NCI-H748 (cell line): ENCODE results near the gene CMC1.
"Not testable (repeated sequence)": the region's sequence is repeated elsewhere in the genome, so short reads cannot be mapped to it uniquely, and the experiment has no call there.

Source experiments
- DNase-seq: peaks from one replicate; lab custom pipeline; 2025; ENCODE audit not compliant: unreplicated experiment; lab: John Stamatoyannopoulos, UW

CMC1 gene

GRCh38 chr3:28243424-28244106, 2.1 kb downstream of the CMC1 start:
- no peak for DNase-seq

GRCh38 chr3:28244491-28244890, 3.1 kb downstream of the CMC1 start:
- no peak for DNase-seq

DNA sequence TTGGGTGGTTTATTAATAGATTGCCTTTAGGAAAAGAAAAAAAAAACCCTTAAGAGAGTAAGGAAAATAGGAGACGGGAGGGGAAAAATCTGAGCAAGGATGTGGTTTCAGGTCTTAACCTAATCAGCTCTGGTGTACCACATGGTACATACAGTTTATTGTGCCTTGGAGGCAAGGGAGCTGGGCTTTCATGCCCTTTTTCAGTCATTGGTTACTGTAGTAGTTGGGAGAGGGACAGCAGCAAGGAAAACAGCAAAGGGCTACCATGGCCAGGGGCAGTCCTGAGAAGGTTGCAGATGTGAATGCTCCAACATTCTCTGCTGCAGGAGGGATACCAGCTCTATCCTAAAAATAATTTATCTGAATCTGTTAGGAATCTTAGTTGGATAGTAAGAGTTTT, 5.9 kb downstream of the CMC1 start:
- no peak for DNase-seq

DNA sequence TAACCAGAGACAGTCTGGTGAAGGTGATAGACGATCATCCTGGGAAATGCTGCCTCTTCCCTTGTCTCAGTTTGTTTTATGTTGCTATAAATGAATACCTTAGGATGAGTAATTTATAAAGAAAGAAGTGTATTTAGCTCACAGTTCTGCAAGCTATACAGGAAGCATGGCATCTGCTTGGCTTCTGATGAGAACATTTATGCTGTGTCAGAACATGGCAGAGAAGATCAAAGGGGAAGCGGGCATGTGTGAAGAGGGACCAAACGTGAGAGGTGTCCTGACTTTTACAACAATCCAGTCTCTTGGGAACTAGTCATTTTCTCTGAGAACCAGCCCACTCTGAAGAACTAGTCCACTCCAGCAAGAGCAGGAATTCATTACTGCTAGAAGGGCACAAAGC, 9.6 kb downstream of the CMC1 start:
- DNase-seq = no peak

DNA sequence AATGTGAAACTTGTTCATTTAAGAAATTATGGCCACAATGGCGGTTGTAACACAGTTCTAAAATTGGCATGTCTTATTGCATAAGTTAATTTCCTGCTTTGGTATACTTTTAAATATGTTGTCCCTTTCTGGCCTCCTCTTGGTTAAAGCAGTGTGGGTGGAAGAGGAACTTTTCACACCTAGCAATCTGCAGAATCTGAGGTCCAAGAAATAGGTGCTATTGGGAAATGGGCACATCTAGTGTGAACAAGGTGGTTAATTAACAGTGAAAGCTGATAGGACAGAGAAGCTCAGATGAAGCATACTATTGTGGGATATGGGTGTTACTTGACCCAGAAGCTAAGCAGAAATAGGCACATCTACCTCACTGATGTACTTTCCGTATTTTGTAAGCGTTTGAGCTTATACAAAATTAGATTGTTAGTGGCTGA, 10.6 kb downstream of the CMC1 start:
- no peak for DNase-seq

DNA sequence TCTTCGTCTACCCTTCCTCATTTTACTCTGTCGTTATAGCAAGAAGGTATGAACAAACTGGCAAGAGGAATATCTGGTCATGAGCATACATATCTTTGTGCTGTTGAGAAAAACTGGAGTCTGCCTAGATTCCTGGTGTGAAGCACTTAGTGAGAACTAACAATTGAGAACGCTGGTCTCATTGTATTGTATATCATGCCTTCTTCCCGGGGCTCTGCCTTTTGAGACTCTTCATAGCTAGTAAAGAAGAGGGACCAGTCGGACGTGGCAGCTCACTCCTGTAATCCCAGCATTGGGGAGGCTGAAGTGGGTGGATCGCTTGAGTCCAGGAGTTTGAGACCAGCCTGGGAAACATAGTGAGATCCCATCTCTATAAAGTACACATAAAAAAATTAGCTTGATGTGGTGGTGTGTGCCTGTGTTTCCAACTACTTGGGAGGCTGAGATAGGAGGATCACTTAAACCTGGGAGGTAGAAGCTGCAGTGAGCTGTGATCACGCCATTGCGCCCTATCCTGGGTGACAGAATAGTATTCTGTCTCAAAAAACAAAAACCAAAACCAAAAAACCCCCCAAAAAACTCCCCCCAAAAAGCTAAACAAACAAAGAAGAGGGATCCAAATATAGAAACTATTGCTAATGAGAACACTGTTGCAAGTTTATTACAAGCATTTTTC, 11.8 kb downstream of the CMC1 start:
- no peak for DNase-seq

DNA sequence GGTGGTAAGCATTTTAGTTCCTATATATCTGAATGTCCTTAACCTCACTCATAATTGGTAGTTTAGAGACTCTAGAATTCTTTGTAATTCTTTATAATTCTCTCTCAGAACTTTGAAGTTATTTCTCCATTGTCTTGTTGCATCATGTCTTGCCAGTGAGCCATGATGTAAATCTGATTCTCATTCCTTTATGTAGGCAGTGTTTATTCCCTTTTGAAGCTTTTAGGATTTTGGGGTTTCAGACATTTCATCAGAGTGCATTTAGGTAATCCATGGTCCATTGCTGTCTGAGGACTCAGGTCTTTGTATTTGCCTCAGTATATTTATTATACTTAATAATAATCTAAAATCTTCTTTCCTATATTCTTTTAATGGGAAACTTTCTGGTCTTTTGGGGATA, 20.6 kb downstream of the CMC1 start:
- no peak for DNase-seq

- no peak for DNase-seq
Observed at GRCh38 chr3:28265641-28266040, 24.2 kb downstream of the CMC1 start.

DNA sequence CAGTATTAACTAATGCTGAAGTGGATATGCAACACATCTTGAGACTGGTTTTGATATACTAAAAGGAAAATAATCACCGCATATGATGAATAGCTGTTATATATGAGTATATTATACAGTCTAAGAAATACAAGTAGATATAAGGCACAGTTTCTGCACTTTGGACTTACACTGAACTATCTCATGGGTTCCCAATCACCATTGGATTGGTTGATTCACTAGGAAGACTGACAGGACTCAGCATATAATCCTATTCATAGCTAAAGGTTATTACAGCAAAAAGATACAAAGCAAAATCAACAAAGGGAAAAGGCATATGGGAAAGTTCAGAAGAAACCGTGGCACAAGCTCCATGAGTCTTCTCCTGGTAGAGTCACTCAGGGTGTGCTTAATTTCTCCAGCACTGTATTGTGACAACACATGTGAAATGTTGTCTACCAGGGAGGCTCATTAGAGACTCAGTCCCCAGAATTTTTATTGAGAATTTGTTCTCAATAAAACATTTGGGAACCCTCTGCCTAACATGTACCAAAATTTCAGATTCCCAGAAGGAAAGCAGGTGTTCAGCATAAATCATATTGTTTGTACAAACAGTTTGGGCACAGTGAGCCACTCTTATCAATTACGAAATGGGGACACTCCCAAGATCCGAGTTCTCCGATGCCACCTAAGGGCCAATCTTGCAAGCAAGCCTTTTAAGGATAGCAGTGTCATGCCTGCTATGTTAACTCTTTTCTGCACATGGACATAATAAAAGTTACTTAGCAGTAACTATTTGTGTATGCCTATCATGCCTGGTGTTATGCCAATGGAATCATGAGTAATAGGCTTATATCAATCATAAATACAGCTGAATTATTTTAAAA, 26.8 kb downstream of the CMC1 start:
- peak; percentile 2 for DNase-seq

- DNase-seq = peak; percentile 0
Observed at GRCh38 chr3:28268989-28269388, 27.6 kb downstream of the CMC1 start.

GRCh38 chr3:28269884-28270283, 28.5 kb downstream of the CMC1 start:
- not testable (repeated sequence) for DNase-seq

GRCh38 chr3:28273837-28274236, 32.4 kb downstream of the CMC1 start:
- DNase-seq = no peak

GRCh38 chr3:28278918-28279317, 37.5 kb downstream of the CMC1 start:
- DNase-seq = no peak

- DNase-seq = peak; percentile 1
Observed at GRCh38 chr3:28279770-28280169, 38.4 kb downstream of the CMC1 start.

DNA sequence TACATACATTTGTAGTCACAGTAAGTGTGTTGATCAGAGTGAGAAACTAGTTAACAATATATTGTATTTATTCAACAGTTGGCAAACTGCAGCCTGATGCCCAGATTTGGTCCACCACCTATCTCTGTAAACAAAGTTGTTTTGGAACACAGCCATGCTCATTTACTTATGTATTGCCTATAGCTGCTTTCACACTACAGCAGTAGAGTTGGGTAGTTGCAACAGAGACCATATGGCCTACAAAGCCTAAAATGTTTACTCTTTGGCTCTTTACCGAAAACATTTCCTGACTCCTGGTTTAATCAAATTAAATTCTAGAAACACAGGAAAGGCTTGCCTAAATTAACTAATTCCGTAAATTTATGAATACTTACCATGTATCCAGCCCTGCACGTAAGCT, 39.4 kb downstream of the CMC1 start:
- DNase-seq = no peak

- peak; percentile 29 for DNase-seq
Observed at GRCh38 chr3:28286595-28286994, 45.2 kb downstream of the CMC1 start.

DNA sequence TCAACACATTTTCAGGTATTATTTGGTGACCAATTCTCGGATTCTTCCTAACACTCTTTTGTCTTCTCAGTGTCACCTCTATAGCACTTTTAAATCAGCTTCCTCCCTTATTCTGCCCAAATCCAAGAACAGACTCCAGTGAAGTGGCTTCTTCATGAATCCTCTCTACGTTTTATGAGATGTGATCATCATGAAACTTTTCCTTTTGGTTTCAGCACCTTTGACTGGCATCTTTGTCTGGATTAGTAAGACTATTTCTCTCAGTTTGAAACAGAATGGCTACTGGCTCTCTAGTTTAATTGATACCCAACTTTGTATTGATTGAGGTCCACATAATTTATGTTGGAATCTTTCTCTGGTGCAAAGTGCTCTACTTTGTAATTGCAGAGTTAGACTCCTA, 45.6 kb downstream of the CMC1 start:
- no peak for DNase-seq

DNA sequence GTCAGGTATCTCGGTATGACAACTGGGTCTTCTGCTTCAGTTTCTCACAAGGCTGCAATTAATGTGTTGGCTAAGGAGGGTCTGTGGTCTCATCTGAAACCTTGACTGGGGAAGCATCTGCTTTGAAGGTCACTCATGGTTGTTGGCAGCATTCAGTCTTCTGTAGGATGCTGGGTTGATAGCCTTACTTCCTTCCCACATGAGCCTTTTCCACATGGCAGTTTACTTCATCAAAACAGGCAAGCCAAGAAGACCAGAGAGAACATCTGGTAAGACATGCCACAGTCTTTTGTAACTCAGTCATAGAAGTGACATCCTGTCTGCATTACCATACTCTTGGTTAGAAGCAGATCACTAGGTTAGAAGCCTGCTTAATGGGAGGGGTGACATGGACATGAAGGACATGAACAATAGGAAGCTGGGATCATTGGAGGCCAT, 49.5 kb downstream of the CMC1 start:
- DNase-seq = no peak

- no peak for DNase-seq
Observed at GRCh38 chr3:28291577-28291976, 50.2 kb downstream of the CMC1 start.

DNA sequence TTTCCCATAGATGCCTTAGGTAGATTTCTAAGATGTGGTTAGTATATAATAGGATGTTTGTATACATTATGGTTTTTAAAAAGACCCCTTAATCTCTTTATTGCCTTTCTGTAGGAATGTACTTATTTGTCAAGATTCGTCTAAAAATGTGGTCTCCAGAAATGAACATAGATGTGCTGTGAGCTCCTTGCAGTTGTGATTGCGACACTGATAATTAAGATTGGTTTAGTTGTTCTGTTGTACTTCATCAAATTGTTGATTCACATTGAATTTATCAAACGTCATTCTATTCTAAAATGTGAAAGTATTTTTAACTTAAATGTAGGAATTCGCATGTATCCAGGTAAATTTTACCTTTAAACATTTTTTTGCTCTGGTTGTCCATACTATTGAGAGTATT, 51.2 kb downstream of the CMC1 start:
- DNase-seq = no peak

- DNase-seq = no peak
Observed at GRCh38 chr3:28294667-28295413, 53.4 kb downstream of the CMC1 start.
